Sigmoid colon (tissue), 4 donors: ENCODE results near the gene ALG2.

Experiments
- CTCF ChIP-seq, 4 experiments: fragments of 450-650 bp in 3 of 4; fragments of 200-600 bp in 1 of 4; IDR thresholded peaks; one replicate each; pipeline ENCODE4 v1.5.1; 2016 to 2019; ENCODE audit warnings: antibody characterized with exemption in 4 of 4, mild to moderate bottlenecking in 3 of 4, moderate library complexity in 2 of 4
- POLR2A ChIP-seq, 2 donors: fragments of 450-650 bp; IDR thresholded peaks; one replicate each; pipeline ENCODE4 v1.6.1; 2016; ENCODE audit warnings: antibody characterized with exemption in 2 of 2, mild to moderate bottlenecking in 2 of 2, moderate library complexity in 2 of 2
- POLR2AphosphoS5 ChIP-seq, 4 donors: sonication (generic); formaldehyde crosslinking; IDR thresholded peaks; one replicate each; pipeline ENCODE4 v1.6.1; 2017; ENCODE audit warnings: antibody characterized with exemption in 4 of 4

GRCh38 chr9:99171225-99172123 is 50.3 kb downstream of the ALG2 start:
- TF ChIP-seq POLR2AphosphoS5 (IDR thresholded peaks at IDR 0.05) = no peak
- TF ChIP-seq CTCF (IDR thresholded peaks at IDR 0.05) = no peak
- TF ChIP-seq POLR2A (IDR thresholded peaks at IDR 0.05) = no peak
